Ishikawa (cell line): ENCODE results near the gene AP1AR.

Experiments
- CEBPB ChIP-seq: IDR thresholded peaks from 2 replicates; pipeline ENCODE4 v1.6.1; 2012
- CREB1 ChIP-seq: IDR thresholded peaks from 2 replicates; pipeline ENCODE4 v1.6.1; 2012; ENCODE audit warnings: low read depth
- EP300 ChIP-seq: IDR thresholded peaks from 2 replicates; pipeline ENCODE4 v1.6.1; 2012; ENCODE audit warnings: borderline replicate concordance
- FOXM1 ChIP-seq: IDR thresholded peaks from 2 replicates; pipeline ENCODE4 v1.6.1; 2012; ENCODE audit warnings: low read depth, borderline replicate concordance
- RAD21 ChIP-seq: IDR thresholded peaks from 2 replicates; pipeline ENCODE4 v1.6.1; 2012; ENCODE audit warnings: low read depth
- TAF1 ChIP-seq: IDR thresholded peaks from 2 replicates; pipeline ENCODE4 v1.6.1; 2012; ENCODE audit warnings: low read depth, mild to moderate bottlenecking
- TEAD4 ChIP-seq: IDR thresholded peaks from 2 replicates; pipeline ENCODE4 v1.6.1; 2012
- YY1 ChIP-seq: IDR thresholded peaks from 2 replicates; pipeline ENCODE4 v1.6.1; 2012; ENCODE audit warnings: low read depth
- TF ChIP-seq, protein P1 (sequence below): IDR thresholded peaks from 2 replicates; pipeline ENCODE4 v1.6.1; 2012
- TF ChIP-seq, protein P2 (sequence below): IDR thresholded peaks from 2 replicates; pipeline ENCODE4 v1.6.1; 2012
- TF ChIP-seq, protein P3 (sequence below): IDR thresholded peaks from 2 replicates; pipeline ENCODE4 v1.6.1; 2012; ENCODE audit warnings: low read depth, mild to moderate bottlenecking

DNA sequence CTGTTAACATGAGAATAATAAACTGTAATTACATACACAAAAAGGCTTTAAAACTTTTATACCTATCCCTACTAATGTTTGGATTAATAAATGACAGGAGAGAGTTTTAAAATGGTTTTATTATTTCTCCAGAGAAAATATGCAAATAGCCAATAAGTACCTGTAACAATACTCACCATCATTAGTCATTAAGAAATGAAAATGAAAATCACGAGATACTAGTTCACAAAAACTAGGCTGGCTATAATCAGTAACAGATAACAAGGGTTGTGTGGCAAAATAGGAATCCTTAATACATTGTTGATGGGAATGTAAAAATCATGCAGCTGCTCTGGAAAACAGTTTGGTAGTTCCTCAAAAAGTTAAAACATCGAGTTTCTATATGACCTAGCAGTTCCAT is 25.2 kb upstream of the AP1AR start:
- TF ChIP-seq EP300 = no peak
- TF ChIP-seq, protein P1, sequence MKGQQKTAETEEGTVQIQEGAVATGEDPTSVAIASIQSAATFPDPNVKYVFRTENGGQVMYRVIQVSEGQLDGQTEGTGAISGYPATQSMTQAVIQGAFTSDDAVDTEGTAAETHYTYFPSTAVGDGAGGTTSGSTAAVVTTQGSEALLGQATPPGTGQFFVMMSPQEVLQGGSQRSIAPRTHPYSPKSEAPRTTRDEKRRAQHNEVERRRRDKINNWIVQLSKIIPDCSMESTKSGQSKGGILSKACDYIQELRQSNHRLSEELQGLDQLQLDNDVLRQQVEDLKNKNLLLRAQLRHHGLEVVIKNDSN = no peak
- TF ChIP-seq, protein P2, sequence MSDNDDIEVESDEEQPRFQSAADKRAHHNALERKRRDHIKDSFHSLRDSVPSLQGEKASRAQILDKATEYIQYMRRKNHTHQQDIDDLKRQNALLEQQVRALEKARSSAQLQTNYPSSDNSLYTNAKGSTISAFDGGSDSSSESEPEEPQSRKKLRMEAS = no peak
- TF ChIP-seq, protein P3, sequence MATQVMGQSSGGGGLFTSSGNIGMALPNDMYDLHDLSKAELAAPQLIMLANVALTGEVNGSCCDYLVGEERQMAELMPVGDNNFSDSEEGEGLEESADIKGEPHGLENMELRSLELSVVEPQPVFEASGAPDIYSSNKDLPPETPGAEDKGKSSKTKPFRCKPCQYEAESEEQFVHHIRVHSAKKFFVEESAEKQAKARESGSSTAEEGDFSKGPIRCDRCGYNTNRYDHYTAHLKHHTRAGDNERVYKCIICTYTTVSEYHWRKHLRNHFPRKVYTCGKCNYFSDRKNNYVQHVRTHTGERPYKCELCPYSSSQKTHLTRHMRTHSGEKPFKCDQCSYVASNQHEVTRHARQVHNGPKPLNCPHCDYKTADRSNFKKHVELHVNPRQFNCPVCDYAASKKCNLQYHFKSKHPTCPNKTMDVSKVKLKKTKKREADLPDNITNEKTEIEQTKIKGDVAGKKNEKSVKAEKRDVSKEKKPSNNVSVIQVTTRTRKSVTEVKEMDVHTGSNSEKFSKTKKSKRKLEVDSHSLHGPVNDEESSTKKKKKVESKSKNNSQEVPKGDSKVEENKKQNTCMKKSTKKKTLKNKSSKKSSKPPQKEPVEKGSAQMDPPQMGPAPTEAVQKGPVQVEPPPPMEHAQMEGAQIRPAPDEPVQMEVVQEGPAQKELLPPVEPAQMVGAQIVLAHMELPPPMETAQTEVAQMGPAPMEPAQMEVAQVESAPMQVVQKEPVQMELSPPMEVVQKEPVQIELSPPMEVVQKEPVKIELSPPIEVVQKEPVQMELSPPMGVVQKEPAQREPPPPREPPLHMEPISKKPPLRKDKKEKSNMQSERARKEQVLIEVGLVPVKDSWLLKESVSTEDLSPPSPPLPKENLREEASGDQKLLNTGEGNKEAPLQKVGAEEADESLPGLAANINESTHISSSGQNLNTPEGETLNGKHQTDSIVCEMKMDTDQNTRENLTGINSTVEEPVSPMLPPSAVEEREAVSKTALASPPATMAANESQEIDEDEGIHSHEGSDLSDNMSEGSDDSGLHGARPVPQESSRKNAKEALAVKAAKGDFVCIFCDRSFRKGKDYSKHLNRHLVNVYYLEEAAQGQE = no peak
- no peak for TF ChIP-seq TEAD4
- no peak for TF ChIP-seq CREB1
- no peak for TF ChIP-seq TAF1
- TF ChIP-seq RAD21 = no peak
- TF ChIP-seq YY1 = no peak
- TF ChIP-seq CEBPB = no peak
- TF ChIP-seq FOXM1 = no peak
